Fibroblast of pulmonary artery (primary cell): ENCODE data around the gene TTLL5.

Experiments
- DNase-seq: peaks from one replicate; pipeline ENCODE4 v3.0.0-alpha.2; 2010; ENCODE audit warnings: low read depth
- H3K4me3 ChIP-seq: replicated peaks from 2 replicates; pipeline ENCODE4 v1.5.1; 2011; ENCODE audit warnings: low read depth, mild to moderate bottlenecking, control low read depth, low read length, moderate library complexity
- CTCF ChIP-seq: IDR thresholded peaks from 2 replicates; pipeline ENCODE4 v1.5.1; 2011; ENCODE audit warnings: mild to moderate bottlenecking, control low read depth, low read length, inconsistent platforms; ENCODE audit errors: missing control alignments

Gene TTLL5

DNA sequence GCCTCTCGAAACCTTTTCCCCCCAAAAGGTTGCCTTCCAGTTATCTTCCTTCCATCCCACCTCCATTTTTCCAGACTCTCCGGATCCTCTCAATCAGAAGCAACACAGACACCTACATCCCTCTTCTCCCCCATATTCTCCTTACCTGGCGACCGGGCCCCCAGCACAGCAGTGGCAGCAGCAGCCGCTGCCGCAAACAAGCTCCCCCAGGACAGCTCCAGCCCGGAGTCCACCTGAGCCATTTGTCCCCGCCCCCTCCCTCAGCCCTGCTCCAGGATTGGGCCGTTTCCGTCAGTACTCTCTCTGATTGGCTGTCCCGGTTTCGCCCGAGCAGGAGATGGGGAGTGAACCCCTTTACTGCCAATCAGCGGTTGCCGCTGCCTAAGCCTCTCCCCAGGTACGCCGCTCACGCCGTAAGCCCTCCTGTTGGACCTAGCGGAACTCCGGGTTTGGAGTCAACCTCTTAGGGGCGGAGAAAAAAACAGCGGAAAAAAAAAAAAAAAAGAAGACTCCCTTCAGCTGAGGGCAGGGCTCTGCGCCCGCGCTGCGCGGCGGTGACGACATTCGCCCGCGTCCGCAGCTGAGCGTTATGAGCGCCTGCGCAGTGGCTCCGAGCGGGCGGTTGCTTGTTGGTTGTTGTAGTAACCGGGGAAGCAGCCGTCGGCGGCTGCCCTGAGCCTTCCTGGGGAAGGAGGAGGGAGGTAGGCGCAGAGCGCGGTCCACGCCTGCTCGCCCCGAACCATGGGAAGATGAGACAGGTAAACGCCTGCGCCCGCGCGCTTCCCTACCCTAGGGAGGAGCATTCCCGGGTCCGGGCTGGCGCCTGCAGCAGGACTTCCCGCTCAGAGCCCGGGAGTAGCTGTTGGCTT, at the start of gene TTLL5, which contains the start of gene ERG28:
TSS of gene TTLL5 (plus strand) at position 617 of the 869 bp plus-strand sequence. CDS start 1,904 bp downstream, outside the sequence.
TSS of gene ERG28 (minus strand) at position 247 of the 869 bp plus-strand sequence. CDS start 3,374 bp downstream, outside the sequence.
- peak within 1 kb of the TSS; percentile 92 for H3K4me3 ChIP-seq
- peak; percentile 100 for DNase-seq

DNA sequence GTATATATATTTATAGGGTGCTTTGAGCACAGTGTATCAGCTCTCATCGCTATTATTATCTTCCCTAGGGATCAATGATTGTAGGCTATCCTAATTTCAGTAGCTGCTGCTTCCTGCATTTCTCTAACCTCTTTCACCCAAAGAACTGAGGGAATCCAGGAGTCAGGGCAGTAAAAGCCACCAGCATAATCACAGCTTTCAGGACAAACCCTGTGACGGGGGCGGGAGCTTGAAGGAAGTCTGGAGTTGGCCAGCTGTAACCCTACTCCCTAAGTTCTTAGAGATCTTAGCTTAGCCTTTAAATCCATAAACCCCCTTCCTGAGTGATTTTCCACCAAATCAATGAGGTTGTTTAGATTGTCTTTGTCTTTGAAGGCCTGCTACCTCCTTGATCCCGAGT, 48.9 kb upstream of the TTLL5 start:
- DNase-seq = no peak
- no peak for TF ChIP-seq CTCF

More for the DNA sequence above, at the start of gene TTLL5, which contains the start of gene ERG28:
- no peak for TF ChIP-seq CTCF

DNA sequence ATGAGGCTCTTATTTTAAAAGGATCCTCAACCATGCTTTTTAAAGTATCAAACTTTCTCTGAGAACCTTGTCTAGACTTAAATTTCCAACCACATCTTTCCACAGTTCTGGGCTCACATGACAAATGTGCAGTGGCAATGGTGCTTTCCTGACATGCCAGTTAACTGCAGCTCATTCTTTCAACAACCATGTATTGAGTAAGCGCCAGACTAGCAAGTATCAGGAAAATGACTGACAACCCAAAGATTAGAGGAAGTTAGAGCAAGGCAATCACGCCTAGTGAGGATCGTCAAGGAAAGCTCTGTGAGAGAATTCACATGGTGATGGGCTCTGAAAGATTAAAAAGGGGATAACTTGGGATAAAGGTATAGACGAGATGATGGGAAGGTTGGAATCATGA, 46.9 kb upstream of the TTLL5 start:
- TF ChIP-seq CTCF = no peak
- no peak for DNase-seq
- no peak overlapping the region for H3K4me3 ChIP-seq

More for the DNA sequence above, 48.9 kb upstream of the TTLL5 start:
- no peak overlapping the region for H3K4me3 ChIP-seq

DNA sequence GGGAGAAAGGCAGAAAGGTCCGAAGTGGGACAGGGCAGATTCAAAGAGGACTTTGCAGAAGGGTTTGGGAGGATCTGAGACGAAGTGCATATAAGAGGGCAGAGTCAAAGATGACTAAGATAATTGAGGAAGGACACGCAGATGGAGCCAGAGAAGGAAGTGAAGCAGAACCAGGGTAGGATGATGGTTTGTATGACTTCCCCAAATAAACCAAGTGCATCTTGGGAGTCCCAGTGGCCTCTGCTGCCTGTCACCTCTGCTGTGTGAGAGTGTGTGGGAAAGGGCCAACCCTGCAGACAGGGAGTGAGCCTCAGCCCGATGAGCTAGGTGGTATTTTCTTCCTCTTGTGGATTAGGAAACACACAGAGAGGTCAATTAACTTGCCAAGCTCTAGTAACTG, 45.8 kb upstream of the TTLL5 start:
- no peak overlapping the region for H3K4me3 ChIP-seq
- TF ChIP-seq CTCF = no peak
- no peak for DNase-seq

- TF ChIP-seq CTCF = no peak
- no peak for DNase-seq
- no peak overlapping the region for H3K4me3 ChIP-seq
Measured at GRCh38 chr14:75619548-75619947, 41.5 kb upstream of the TTLL5 start.

- DNase-seq = no peak
- TF ChIP-seq CTCF = no peak
- no peak overlapping the region for H3K4me3 ChIP-seq
Measured at GRCh38 chr14:75625034-75625433, 36.0 kb upstream of the TTLL5 start.
